Upper lobe of left lung (tissue), 6 donors: ENCODE results near the gene ADIPOR2. TPM values are rescaled to one million over a fixed set of nuclear protein-coding genes. Genes with fewer than 3 reads are reported as not detected.

Source experiments
- ATAC-seq, 2 donors: fragments of 200-7000 bp; cut with Tn5 transposase; one replicate each; pipeline ENCODE4 v1.9.1; 2022; ENCODE audit warnings: mild to moderate bottlenecking in 2 of 2, moderate library complexity in 2 of 2; ENCODE audit not compliant: low FRiP score in 2 of 2
- DNase-seq, 2 donors: peaks; one replicate each; pipeline ENCODE4 v3.0.0-alpha.2; 2019 to 2020
- H3K27ac ChIP-seq, 4 donors: fragments of 200-600 bp; sonication (generic); one replicate each; pipeline ENCODE4 v1.5.1; 2016 to 2019
- H3K27me3 ChIP-seq, 4 donors: fragments of 200-600 bp; sonication (generic); one replicate each; pipeline ENCODE4 v1.5.1; 2017 to 2019
- H3K36me3 ChIP-seq, 4 donors: fragments of 200-600 bp; sonication (generic); one replicate each; pipeline ENCODE4 v1.5.1; 2016 to 2019
- H3K4me1 ChIP-seq, 4 donors: fragments of 200-600 bp; sonication (generic); one replicate each; pipeline ENCODE4 v1.5.1; 2018 to 2019
- H3K4me3 ChIP-seq, 4 donors: fragments of 200-600 bp; sonication (generic); one replicate each; pipeline ENCODE4 v1.5.1; 2017 to 2019; ENCODE audit warnings: mild to moderate bottlenecking in 2 of 4, moderate library complexity in 1 of 4
- H3K9me3 ChIP-seq, 4 donors: fragments of 200-600 bp; sonication (generic); one replicate each; pipeline ENCODE4 v1.5.1; 2018 to 2019
- CTCF ChIP-seq, 6 experiments: fragments of 450-650 bp in 4 of 6; fragments of 200-600 bp in 2 of 6; sonication (generic) in 2 of 6; IDR thresholded peaks; one replicate each; pipeline ENCODE4 v1.5.1; 2016 to 2019; ENCODE audit warnings: antibody characterized with exemption in 6 of 6
- EP300 ChIP-seq, 4 donors: sonication (generic); formaldehyde crosslinking; IDR thresholded peaks; one replicate each; pipeline ENCODE4 v1.5.1; 2017; ENCODE audit warnings: antibody characterized with exemption in 4 of 4, control low read depth in 2 of 4
- POLR2A ChIP-seq, 4 donors: fragments of 450-650 bp; IDR thresholded peaks; one replicate each; pipeline ENCODE4 v1.5.1; 2016 to 2017; ENCODE audit warnings: antibody characterized with exemption in 4 of 4, mild to moderate bottlenecking in 2 of 4
- POLR2AphosphoS5 ChIP-seq, 2 donors: sonication (generic); formaldehyde crosslinking; IDR thresholded peaks; one replicate each; pipeline ENCODE4 v1.5.1; 2017; ENCODE audit warnings: antibody characterized with exemption in 2 of 2
- WGBS, 2 donors: methylation state at CpG; one replicate each; pipeline ENCODE4 v1.1.5; 2017 to 2018; 5-methylcytosine and 5-hydroxymethylcytosine counted together
- total RNA-seq, 6 donors: library from RNA; depleted of rRNA in 4 of 6; stranded (reverse); fragments of >200 nt in 4 of 6; gene quantifications; one replicate each; pipeline versions ENCODE4 v1.1.0 to v1.2.1, GENCODE V29; 2016 to 2021
- donor health status: DM: no; HTN: no; CAD: no; lungs with moderate emphysema.
- donor health status: DM: no; HTN: yes; CAD: no; lungs with severe emphysema.

ADIPOR2 gene
- total RNA-seq, 6 donors from 2014 or later, result 45.1 to 82.3 (median 68.6) TPM

GRCh38 chr12:1779783-1780182 lies 88.9 kb downstream of the ADIPOR2 start:
- 63 to 65% methylated on average over 1 of the region's 1 CpG for WGBS, 2 donors
- Histone ChIP-seq H3K27me3 (no peaks in the 10 kb centered on the region), H3K36me3 (peaks cover 0 to 26% (median 10%) of the 10 kb centered on the region in 4 donors), H3K4me3 (no peak overlapping the region), H3K9me3 (no peaks in the 10 kb centered on the region), H3K27ac (no peak overlapping the region), H3K4me1 (peaks cover 8 to 30% (median 19%) of the 10 kb centered on the region in 4 donors)
- TF ChIP-seq CTCF (IDR thresholded peaks at IDR 0.05) (no peak), POLR2A (IDR thresholded peaks at IDR 0.05) (no peak), EP300 (IDR thresholded peaks at IDR 0.05) (no peak), POLR2AphosphoS5 (IDR thresholded peaks at IDR 0.05) (no peak)
- no peak for DNase-seq
- ATAC-seq, result no peak

- H3K27ac ChIP-seq, result no peak overlapping the region
- peak in 1 of 2 donors; percentile 62 for ATAC-seq
- H3K9me3 ChIP-seq, result no peaks in the 10 kb centered on the region
- 25 to 42% methylated on average over 1 to 2 of the region's 2 CpGs for whole genome bisulfite sequencing, 2 donors
- H3K4me3 ChIP-seq, result no peak overlapping the region
- peaks cover 8 to 24% (median 18%) of the 10 kb centered on the region in 4 donors for H3K4me1 ChIP-seq
- DNase-seq, result no peak
- H3K36me3 ChIP-seq, result peaks cover 4 to 42% (median 24%) of the 10 kb centered on the region in 4 donors
- no peak for TF ChIP-seq EP300 (IDR thresholded peaks at IDR 0.05)
- TF ChIP-seq CTCF (IDR thresholded peaks at IDR 0.05), result no peak
- no peaks in the 10 kb centered on the region for H3K27me3 ChIP-seq
Observed at GRCh38 chr12:1781772-1782171, 90.9 kb downstream of the ADIPOR2 start.

- 61 to 63% methylated on average over 2 of the region's 2 CpGs for WGBS, 2 donors
- ATAC-seq (no peak), DNase-seq (no peak)
- no peak overlapping the region for H3K27ac ChIP-seq
- no peak overlapping the region for H3K4me3 ChIP-seq
- H3K36me3 ChIP-seq, result peaks cover 4 to 46% (median 26%) of the 10 kb centered on the region in 4 donors
- TF ChIP-seq CTCF (IDR thresholded peaks at IDR 0.05) (no peak), POLR2A (IDR thresholded peaks at IDR 0.05) (no peak), POLR2AphosphoS5 (IDR thresholded peaks at IDR 0.05) (no peak), EP300 (IDR thresholded peaks at IDR 0.05) (no peak)
- no peaks in the 10 kb centered on the region for H3K9me3 ChIP-seq
- peaks cover 8 to 24% (median 18%) of the 10 kb centered on the region in 4 donors for H3K4me1 ChIP-seq
- no peaks in the 10 kb centered on the region for H3K27me3 ChIP-seq
Observed at GRCh38 chr12:1782215-1782614, 91.3 kb downstream of the ADIPOR2 start.

GRCh38 chr12:1787714-1788113 lies 96.8 kb downstream of the ADIPOR2 start:
- peaks cover 0 to 12% (median 6%) of the 10 kb centered on the region in 4 donors for H3K4me1 ChIP-seq
- DNase-seq, result no peak
- WGBS, 2 donors, result 69 to 82% methylated on average over 6 of the region's 6 CpGs
- no peaks in the 10 kb centered on the region for H3K9me3 ChIP-seq
- peaks cover 4 to 38% (median 23%) of the 10 kb centered on the region in 4 donors for H3K36me3 ChIP-seq
- no peak overlapping the region for H3K27ac ChIP-seq
- TF ChIP-seq CTCF (IDR thresholded peaks at IDR 0.05) (no peak), POLR2AphosphoS5 (IDR thresholded peaks at IDR 0.05) (no peak), EP300 (IDR thresholded peaks at IDR 0.05) (no peak), POLR2A (IDR thresholded peaks at IDR 0.05) (no peak)
- ATAC-seq, result no peak
- H3K27me3 ChIP-seq, result no peaks in the 10 kb centered on the region
- H3K4me3 ChIP-seq, result no peak overlapping the region

GRCh38 chr12:1790444-1790843 lies 99.6 kb downstream of the ADIPOR2 start:
- DNase-seq (no peak), ATAC-seq (no peak)
- Histone ChIP-seq H3K27me3 (no peaks in the 10 kb centered on the region), H3K4me1 (peaks cover 15 to 20% (median 17%) of the 10 kb centered on the region in 4 donors), H3K27ac (peak overlapping the region in 1 of 4 donors; percentile 5), H3K36me3 (peaks cover 4 to 27% (median 18%) of the 10 kb centered on the region in 4 donors), H3K4me3 (no peak overlapping the region), H3K9me3 (no peaks in the 10 kb centered on the region)
- WGBS, 2 donors, result 53 to 68% methylated on average over 7 of the region's 7 CpGs
- TF ChIP-seq CTCF (IDR thresholded peaks at IDR 0.05), result no peak
- no peak for TF ChIP-seq EP300 (IDR thresholded peaks at IDR 0.05)
- TF ChIP-seq POLR2A (IDR thresholded peaks at IDR 0.05), result no peak
- no peak for TF ChIP-seq POLR2AphosphoS5 (IDR thresholded peaks at IDR 0.05)
